Body of pancreas (tissue), 4 donors: Measurements from ENCODE around the gene CHN2. TPM values are rescaled to one million over a fixed set of nuclear protein-coding genes. Genes with fewer than 3 reads are reported as not detected.

Experiments used
- ATAC-seq: fragments of 150-250 bp; one replicate; pipeline ENCODE4 v1.9.1; 2016
- DNase-seq, 4 donors: peaks; one replicate each; pipeline ENCODE4 v3.0.0-alpha.2; 2019
- H3K27ac ChIP-seq, 4 donors: fragments of 200-600 bp; sonication (generic); 1 replicate in 3 of 4; 2 replicates in 1 of 4; pipeline versions ENCODE4 v1.5.1 to v1.6.1; 2016 to 2019; ENCODE audit warnings: mild to moderate bottlenecking in 1 of 4, mixed read lengths in 1 of 4, moderate library complexity in 1 of 4
- H3K27me3 ChIP-seq, 2 donors: fragments of 200-600 bp; sonication (generic); one replicate each; pipeline ENCODE4 v1.6.0; 2016; ENCODE audit warnings: mild to moderate bottlenecking in 1 of 2
- H3K36me3 ChIP-seq, 2 donors: fragments of 200-600 bp; sonication (generic); replicated peaks in 1 of 2; 2 replicates each; pipeline ENCODE4 v1.5.1; 2016; ENCODE audit warnings: low read depth in 2 of 2; ENCODE audit not compliant: insufficient read depth in 1 of 2
- H3K4me1 ChIP-seq: fragments of 200-600 bp; sonication (generic); one replicate; pipeline ENCODE4 v1.6.0; 2016
- H3K4me3 ChIP-seq, 2 donors: fragments of 200-600 bp; sonication (generic); 1 replicate in 1 of 2; 2 replicates in 1 of 2; pipeline ENCODE4 v1.5.1; 2016 to 2019
- H3K9me3 ChIP-seq, 3 donors: fragments of 200-600 bp; sonication (generic); 1 replicate in 2 of 3; 2 replicates in 1 of 3; pipeline ENCODE4 v1.5.1; 2016
- CTCF ChIP-seq, 7 experiments: fragments of 450-650 bp in 4 of 7; fragments of 200-600 bp in 3 of 7; sonication (generic) in 3 of 7; IDR thresholded peaks; one replicate each; pipeline ENCODE4 v1.5.1; 2016 to 2019; ENCODE audit warnings: antibody characterized with exemption in 7 of 7
- POLR2A ChIP-seq, 3 donors: fragments of 450-650 bp; IDR thresholded peaks; one replicate each; pipeline ENCODE4 v1.6.1; 2016; ENCODE audit warnings: antibody characterized with exemption in 3 of 3, mild to moderate bottlenecking in 2 of 3
- WGBS, 2 donors: methylation state at CpG; one replicate each; pipeline ENCODE4 v1.1.5; 2017; 5-methylcytosine and 5-hydroxymethylcytosine counted together
- intact Hi-C: fragments of 100-400 bp; cut with DNase I; formaldehyde crosslinking; loops from one replicate; pipeline ENCODE4 v1.15.1; 2023
- total RNA-seq, 2 donors: library from RNA; depleted of rRNA; stranded (reverse); fragments of >200 nt; gene quantifications; one replicate each; pipeline ENCODE4 v1.1.0, GENCODE V29; 2016

Gene CHN2
- total RNA-seq, 2 donors from 2014 or later: 55.7 to 58.6 TPM

GRCh38 chr7:29272057-29272456 lies 77.5 kb downstream of the CHN2 start:
- TF ChIP-seq CTCF (IDR thresholded peaks at IDR 0.05) (no peak), POLR2A (IDR thresholded peaks at IDR 0.05) (no peak)
- intact Hi-C loops: no loop called here
- no peak for ATAC-seq

DNA sequence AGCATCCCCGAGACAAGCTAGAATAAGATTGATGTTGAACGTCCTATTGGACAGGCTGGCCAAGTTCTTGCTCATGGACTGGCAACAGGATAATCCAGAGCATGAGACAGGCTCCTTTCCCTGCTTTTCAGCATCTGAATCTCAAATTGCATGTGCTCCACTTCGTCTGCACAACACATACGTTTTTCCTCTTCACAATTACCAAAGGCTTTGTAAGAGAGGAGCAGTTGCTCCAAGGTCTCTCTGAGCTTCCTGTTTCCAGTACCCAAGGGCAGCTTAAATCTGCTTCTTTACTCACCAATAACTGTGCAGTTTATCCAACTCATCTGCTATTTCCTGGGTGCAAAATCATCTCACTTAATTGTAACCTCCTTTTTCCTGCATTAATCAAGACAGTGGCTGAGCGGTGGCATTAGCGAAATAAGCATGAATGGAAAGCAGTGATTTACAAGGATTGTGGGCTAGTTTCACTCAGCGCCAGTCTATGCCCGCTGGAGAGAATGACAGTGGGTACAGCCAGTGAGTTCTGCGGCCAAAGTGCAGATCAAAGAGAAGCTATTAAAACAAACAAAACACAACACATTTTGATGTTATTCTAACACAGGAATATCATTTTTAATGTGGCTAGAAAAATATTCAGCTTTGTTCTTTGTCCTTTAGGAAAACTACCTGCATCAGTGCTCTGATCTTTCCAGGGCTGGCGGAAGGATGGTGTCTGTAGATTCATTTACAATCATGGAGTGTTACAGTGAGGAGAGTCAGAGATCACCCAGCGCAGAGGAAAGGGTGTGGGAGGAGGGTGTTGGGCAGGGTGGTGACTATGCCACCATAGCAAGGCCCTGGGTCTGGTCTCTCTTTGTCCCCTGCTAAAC lies 79.8 kb downstream of the CHN2 start:
- no peak for DNase-seq
- 58 to 64% methylated on average over 11 of the region's 11 CpGs for WGBS, 2 donors
- no peaks in the 10 kb centered on the region for H3K27me3 ChIP-seq
- H3K27ac ChIP-seq: peak overlapping the region; percentile 9 to 79 (median 46)
- ATAC-seq: no peak
- H3K36me3 ChIP-seq: no peaks in the 10 kb centered on the region
- H3K4me1 ChIP-seq: peaks cover 91% of the 10 kb centered on the region
- H3K4me3 ChIP-seq: no peak overlapping the region
- no peak for TF ChIP-seq POLR2A (IDR thresholded peaks at IDR 0.05)
- intact Hi-C loops: no loop called here
- H3K9me3 ChIP-seq: no peaks in the 10 kb centered on the region

More at GRCh38 chr7:29272057-29272456, 77.5 kb downstream of the CHN2 start:
- WGBS, 2 donors: 79 to 89% methylated on average over 8 to 9 of the region's 9 CpGs
- no peak for DNase-seq
- Histone ChIP-seq H3K27me3 (no peaks in the 10 kb centered on the region), H3K9me3 (no peaks in the 10 kb centered on the region), H3K27ac (peak overlapping the region; percentile 32 to 82 (median 68)), H3K4me1 (peaks cover 86% of the 10 kb centered on the region), H3K36me3 (no peaks in the 10 kb centered on the region), H3K4me3 (no peak overlapping the region)

DNA sequence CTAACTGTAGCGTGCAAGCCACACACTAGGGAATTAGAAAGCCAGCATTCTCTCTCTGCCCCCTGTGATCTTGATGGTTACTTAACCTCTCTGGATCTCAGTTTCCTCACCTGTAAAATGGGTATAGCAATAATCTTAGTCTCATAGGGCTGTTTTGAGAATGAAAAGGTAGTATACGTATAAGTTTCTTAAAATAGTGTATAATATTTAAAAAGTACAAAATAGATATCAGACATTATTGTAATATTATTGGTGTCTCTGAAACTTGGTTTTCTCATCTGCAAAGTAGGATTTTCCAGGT lies 80.4 kb downstream of the CHN2 start:
- no peaks in the 10 kb centered on the region for H3K27me3 ChIP-seq
- peaks cover 90% of the 10 kb centered on the region for H3K4me1 ChIP-seq
- H3K9me3 ChIP-seq: no peaks in the 10 kb centered on the region
- TF ChIP-seq CTCF (IDR thresholded peaks at IDR 0.05) (no peak), POLR2A (IDR thresholded peaks at IDR 0.05) (no peak)
- H3K4me3 ChIP-seq: no peak overlapping the region
- peak overlapping the region in 3 of 4 donors; percentile 9 to 79 (median 67) for H3K27ac ChIP-seq
- no peaks in the 10 kb centered on the region for H3K36me3 ChIP-seq
- intact Hi-C loops: no loop called here
- ATAC-seq (no peak), DNase-seq (no peak)
- WGBS, 2 donors: 94 to 100% methylated on average over 2 of the region's 2 CpGs

DNA sequence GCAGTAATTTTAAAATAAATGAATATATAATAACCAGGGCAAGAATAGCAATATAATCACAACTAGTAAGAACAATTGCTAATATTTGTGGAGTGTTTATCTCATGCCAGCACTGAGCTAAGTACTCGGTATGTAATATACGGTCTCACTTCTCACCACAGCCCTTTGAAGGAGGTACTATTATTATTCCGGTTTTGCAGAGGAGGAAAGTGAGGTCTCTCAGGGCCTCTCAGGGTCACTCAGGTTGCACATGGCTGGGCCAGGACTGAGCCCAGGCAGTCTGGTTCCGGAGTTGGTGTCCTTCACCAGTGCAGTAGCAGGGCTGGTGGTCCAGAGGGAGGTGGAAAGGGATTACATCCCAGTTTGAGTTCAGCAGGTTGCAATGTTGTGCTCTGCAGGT lies 80.9 kb downstream of the CHN2 start:
- intact Hi-C loops: no loop called here
- WGBS, 2 donors: 33 to 39% methylated on average over 4 of the region's 4 CpGs

GRCh38 chr7:29276199-29276598 lies 81.6 kb downstream of the CHN2 start:
- Histone ChIP-seq H3K36me3 (no peaks in the 10 kb centered on the region), H3K4me1 (peaks cover 77% of the 10 kb centered on the region), H3K27me3 (no peaks in the 10 kb centered on the region), H3K27ac (peak overlapping the region; percentile 67 to 92 (median 80)), H3K9me3 (no peaks in the 10 kb centered on the region), H3K4me3 (no peak overlapping the region)
- ATAC-seq (no peak), DNase-seq (no peak)
- intact Hi-C loops: no loop called here
- no peak for TF ChIP-seq POLR2A (IDR thresholded peaks at IDR 0.05)
- 46 to 47% methylated on average over 2 of the region's 2 CpGs for WGBS, 2 donors

More for the DNA sequence above, 80.9 kb downstream of the CHN2 start:
- no peak overlapping the region for H3K4me3 ChIP-seq
- no peaks in the 10 kb centered on the region for H3K27me3 ChIP-seq
- peaks cover 85% of the 10 kb centered on the region for H3K4me1 ChIP-seq
- H3K27ac ChIP-seq: peak overlapping the region; percentile 42 to 82 (median 73)
- DNase-seq (no peak), ATAC-seq (no peak)
- H3K9me3 ChIP-seq: no peaks in the 10 kb centered on the region
- H3K36me3 ChIP-seq: no peaks in the 10 kb centered on the region
- TF ChIP-seq POLR2A (IDR thresholded peaks at IDR 0.05): no peak
- no peak for TF ChIP-seq CTCF (IDR thresholded peaks at IDR 0.05)
